ENCODE measurements around the gene CDIPT. TPM values are rescaled to one million over a fixed set of nuclear protein-coding genes. Genes with fewer than 3 reads are reported as not detected.

Gene CDIPT
- total and polyA plus RNA-seq, 9 donors, result 29.0 to 52.8 (median 43.7) TPM

GRCh38 chr16:29820271-29820701 lies 42.7 kb downstream of the CDIPT start, which contains the start of gene MVP:
MVP (plus strand) TSS chr16:29820462; CDS start chr16:29830550, 10,088 bp downstream.
- WGBS (ENCODE audit: insufficient coverage), result 0% methylated on average over 2 of the region's 4 CpGs
- Histone ChIP-seq H3K27ac (ENCODE audit: low read length) (peak within 1 kb of the TSS; percentile 92), H3K36me3 (ENCODE audit: control insufficient read depth, insufficient read depth, low read length) (peaks cover 29% of the 10 kb centered on the region), H3K9me3 (replicated peaks; ENCODE audit: control insufficient read depth, low read depth, low read length) (no peaks in the 10 kb centered on the region), H3K27me3 (ENCODE audit: control insufficient read depth, insufficient read depth, low read length) (no peaks in the 10 kb centered on the region), H3K4me1 (ENCODE audit: control insufficient read depth, insufficient read depth, low read length) (peaks cover 58% of the 10 kb centered on the region), H3K4me3 (ENCODE audit: low read length) (peak within 1 kb of the TSS; percentile 57)
- DNase-seq, result peak; percentile 88

DNA sequence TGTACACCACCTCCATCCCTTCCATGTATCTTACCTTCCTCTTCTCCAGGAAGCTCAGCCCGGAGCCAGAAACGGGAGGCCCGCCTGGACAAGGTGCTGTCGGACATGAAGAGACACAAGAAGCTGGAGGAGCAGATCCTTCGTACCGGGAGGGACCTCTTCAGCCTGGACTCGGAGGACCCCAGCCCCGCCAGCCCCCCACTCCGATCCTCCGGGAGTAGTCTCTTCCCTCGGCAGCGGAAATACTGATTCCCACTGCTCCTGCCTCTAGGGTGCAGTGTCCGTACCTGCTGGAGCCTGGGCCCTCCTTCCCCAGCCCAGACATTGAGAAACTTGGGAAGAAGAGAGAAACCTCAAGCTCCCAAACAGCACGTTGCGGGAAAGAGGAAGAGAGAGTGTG lies 43.5 kb downstream of the CDIPT start:
- Histone ChIP-seq H3K4me1 (ENCODE audit: control insufficient read depth, insufficient read depth, low read length) (peaks cover 60% of the 10 kb centered on the region), H3K9me3 (replicated peaks; ENCODE audit: control insufficient read depth, low read depth, low read length) (no peaks in the 10 kb centered on the region), H3K4me3 (ENCODE audit: low read length) (no peak overlapping the region), H3K36me3 (ENCODE audit: control insufficient read depth, insufficient read depth, low read length) (peaks cover 29% of the 10 kb centered on the region), H3K27me3 (ENCODE audit: control insufficient read depth, insufficient read depth, low read length) (no peaks in the 10 kb centered on the region), H3K27ac (ENCODE audit: low read length) (no peak overlapping the region)
- no peak for DNase-seq
- WGBS (ENCODE audit: insufficient coverage), result 70% methylated on average over 9 of the region's 15 CpGs

- Histone ChIP-seq H3K4me1 (ENCODE audit: control insufficient read depth, insufficient read depth, low read length) (peaks cover 67% of the 10 kb centered on the region), H3K4me3 (ENCODE audit: low read length) (no peak overlapping the region), H3K36me3 (ENCODE audit: control insufficient read depth, insufficient read depth, low read length) (peaks cover 29% of the 10 kb centered on the region), H3K9me3 (replicated peaks; ENCODE audit: control insufficient read depth, low read depth, low read length) (no peaks in the 10 kb centered on the region), H3K27me3 (ENCODE audit: control insufficient read depth, insufficient read depth, low read length) (no peaks in the 10 kb centered on the region), H3K27ac (ENCODE audit: low read length) (no peak overlapping the region)
- DNase-seq, result no peak
- 89% methylated on average over 3 of the region's 4 CpGs for WGBS (ENCODE audit: insufficient coverage)
Observed at GRCh38 chr16:29818082-29818481, 44.9 kb downstream of the CDIPT start.

- H3K4me3 ChIP-seq (ENCODE audit: low read length), result peak overlapping the region; percentile 95
- no peaks in the 10 kb centered on the region for H3K9me3 ChIP-seq (replicated peaks; ENCODE audit: control insufficient read depth, low read depth, low read length)
- H3K36me3 ChIP-seq (ENCODE audit: control insufficient read depth, insufficient read depth, low read length), result peaks cover 24% of the 10 kb centered on the region
- H3K27me3 ChIP-seq (ENCODE audit: control insufficient read depth, insufficient read depth, low read length), result peaks cover 2% of the 10 kb centered on the region
- peak; percentile 67 for DNase-seq
- under 1% methylated on average over 24 of the region's 37 CpGs for WGBS (ENCODE audit: insufficient coverage)
- peak overlapping the region; percentile 97 for H3K27ac ChIP-seq (ENCODE audit: low read length)
- H3K4me1 ChIP-seq (ENCODE audit: control insufficient read depth, insufficient read depth, low read length), result peaks cover 72% of the 10 kb centered on the region
Observed at GRCh38 chr16:29816694-29817441, 46.2 kb downstream of the CDIPT start.

DNA sequence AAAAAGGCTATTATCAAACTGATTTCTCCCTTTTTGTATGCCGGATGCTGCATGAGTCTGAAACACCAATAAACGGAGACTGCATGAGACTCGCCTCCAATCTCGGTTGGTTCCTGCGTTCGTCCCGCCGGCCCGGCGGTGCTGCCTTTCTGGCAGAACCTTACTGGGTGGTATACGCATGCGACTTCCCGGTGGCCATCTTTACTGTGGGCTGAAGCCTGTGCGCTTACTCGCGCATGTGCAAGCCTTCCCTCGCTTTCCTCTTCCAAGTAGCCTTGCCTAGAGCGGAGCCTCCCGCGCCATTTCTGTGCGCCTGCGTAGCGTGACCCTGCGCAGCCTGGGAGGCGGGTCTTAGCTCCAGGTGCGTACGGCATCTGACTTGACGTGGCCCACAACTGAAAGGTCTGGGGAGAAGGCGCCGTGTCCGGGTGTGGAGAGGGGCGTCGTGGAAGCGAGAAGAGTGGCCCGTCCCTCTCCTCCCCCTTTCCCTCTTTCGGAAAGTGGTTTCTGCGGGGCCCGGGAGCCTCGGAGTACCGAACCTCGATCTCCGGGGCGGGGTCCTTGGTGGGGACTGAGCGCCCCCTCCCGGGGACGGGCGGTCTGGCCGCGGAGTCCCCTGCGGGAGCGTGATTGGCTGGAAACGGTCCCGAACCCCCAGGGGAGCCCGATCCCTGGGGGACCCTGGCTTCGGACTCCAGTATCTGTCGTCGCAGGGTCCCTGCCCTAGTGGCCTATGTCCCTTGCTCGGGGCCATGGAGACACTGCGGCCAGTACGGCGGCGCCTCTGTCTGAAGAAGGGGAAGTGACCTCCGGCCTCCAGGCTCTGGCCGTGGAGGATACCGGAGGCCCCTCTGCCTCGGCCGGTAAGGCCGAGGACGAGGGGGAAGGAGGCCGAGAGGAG lies 47.0 kb downstream of the CDIPT start, which contains the start of gene PAGR1:
PAGR1 (plus strand) TSS at position 360 of the 901 bp plus-strand sequence; CDS start at position 734, 374 bp downstream.
- Histone ChIP-seq H3K4me3 (ENCODE audit: low read length) (peak within 1 kb of the TSS; percentile 95), H3K27me3 (ENCODE audit: control insufficient read depth, insufficient read depth, low read length) (peaks cover 2% of the 10 kb centered on the region), H3K4me1 (ENCODE audit: control insufficient read depth, insufficient read depth, low read length) (peaks cover 72% of the 10 kb centered on the region), H3K9me3 (replicated peaks; ENCODE audit: control insufficient read depth, low read depth, low read length) (no peaks in the 10 kb centered on the region), H3K36me3 (ENCODE audit: control insufficient read depth, insufficient read depth, low read length) (peaks cover 24% of the 10 kb centered on the region), H3K27ac (ENCODE audit: low read length) (peak within 1 kb of the TSS; percentile 97)
- under 1% methylated on average over 46 of the region's 70 CpGs for WGBS (ENCODE audit: insufficient coverage)
- DNase-seq, result peak; percentile 100

DNA sequence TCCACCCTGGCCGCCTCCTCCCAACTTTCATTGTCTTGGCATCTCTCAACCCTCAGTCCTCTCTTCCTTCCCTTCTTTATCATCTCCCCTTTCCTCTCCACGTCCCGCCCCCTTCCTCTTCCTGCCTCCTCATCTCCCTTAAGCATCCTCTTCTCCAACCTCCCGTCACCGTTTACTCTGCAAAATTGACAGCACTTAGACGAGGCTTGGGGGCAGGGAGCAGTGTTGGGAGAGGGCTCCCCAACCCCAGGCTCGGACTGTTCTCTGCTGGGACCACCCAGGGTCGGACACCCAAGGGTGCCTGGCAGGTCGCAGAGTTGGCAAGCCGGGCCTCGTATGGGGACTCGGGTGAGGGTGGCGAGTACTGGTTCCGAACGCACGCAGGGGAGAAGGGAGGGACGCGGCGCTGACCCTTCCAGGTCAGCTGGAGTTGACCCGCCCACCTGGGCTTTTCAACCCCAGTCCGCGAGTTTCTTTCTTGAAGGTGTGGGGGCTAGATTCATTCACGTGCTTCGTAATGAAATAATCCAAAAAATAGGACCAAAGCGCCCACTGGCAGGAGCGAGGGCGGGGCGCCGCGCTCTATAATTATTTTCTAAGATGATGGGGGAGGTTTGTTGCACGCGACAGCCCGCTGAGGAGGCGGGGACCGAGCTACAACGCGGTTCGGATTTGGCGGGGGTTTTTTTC lies 47.8 kb downstream of the CDIPT start:
- peak overlapping the region; percentile 97 for H3K27ac ChIP-seq (ENCODE audit: low read length)
- H3K9me3 ChIP-seq (replicated peaks; ENCODE audit: control insufficient read depth, low read depth, low read length), result no peaks in the 10 kb centered on the region
- H3K36me3 ChIP-seq (ENCODE audit: control insufficient read depth, insufficient read depth, low read length), result peaks cover 29% of the 10 kb centered on the region
- H3K27me3 ChIP-seq (ENCODE audit: control insufficient read depth, insufficient read depth, low read length), result peaks cover 2% of the 10 kb centered on the region
- peaks cover 72% of the 10 kb centered on the region for H3K4me1 ChIP-seq (ENCODE audit: control insufficient read depth, insufficient read depth, low read length)
- H3K4me3 ChIP-seq (ENCODE audit: low read length), result peak overlapping the region; percentile 95
- WGBS (ENCODE audit: insufficient coverage), result 6% methylated on average over 12 of the region's 39 CpGs
- peak; percentile 65 for DNase-seq

DNA sequence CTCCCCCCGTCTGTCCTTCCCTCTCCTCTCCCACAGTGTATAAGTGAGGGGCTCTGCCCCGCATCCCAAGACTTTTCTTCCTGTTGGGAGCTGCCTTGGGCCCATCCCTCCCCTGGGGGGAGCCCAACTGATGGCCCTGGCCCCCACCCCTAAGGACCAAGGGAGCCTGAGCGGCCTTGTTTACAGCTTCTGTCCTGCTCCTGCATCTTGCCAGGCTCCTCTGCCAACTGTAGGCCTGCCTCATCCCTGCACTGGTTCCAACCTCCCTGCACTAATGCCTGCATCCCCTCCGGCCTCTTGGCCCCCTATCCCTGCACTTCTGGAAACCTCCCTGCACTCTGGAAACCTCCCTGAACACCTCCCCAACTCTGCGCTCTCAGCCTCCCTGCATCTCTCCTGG lies 48.4 kb downstream of the CDIPT start:
- peaks cover 32% of the 10 kb centered on the region for H3K36me3 ChIP-seq (ENCODE audit: control insufficient read depth, insufficient read depth, low read length)
- DNase-seq, result peak; percentile 35
- H3K9me3 ChIP-seq (replicated peaks; ENCODE audit: control insufficient read depth, low read depth, low read length), result no peaks in the 10 kb centered on the region
- 52% methylated on average over 5 of the region's 5 CpGs for WGBS (ENCODE audit: insufficient coverage)
- peaks cover 2% of the 10 kb centered on the region for H3K27me3 ChIP-seq (ENCODE audit: control insufficient read depth, insufficient read depth, low read length)
- peak overlapping the region; percentile 97 for H3K27ac ChIP-seq (ENCODE audit: low read length)
- H3K4me3 ChIP-seq (ENCODE audit: low read length), result no peak overlapping the region
- peaks cover 72% of the 10 kb centered on the region for H3K4me1 ChIP-seq (ENCODE audit: control insufficient read depth, insufficient read depth, low read length)

DNA sequence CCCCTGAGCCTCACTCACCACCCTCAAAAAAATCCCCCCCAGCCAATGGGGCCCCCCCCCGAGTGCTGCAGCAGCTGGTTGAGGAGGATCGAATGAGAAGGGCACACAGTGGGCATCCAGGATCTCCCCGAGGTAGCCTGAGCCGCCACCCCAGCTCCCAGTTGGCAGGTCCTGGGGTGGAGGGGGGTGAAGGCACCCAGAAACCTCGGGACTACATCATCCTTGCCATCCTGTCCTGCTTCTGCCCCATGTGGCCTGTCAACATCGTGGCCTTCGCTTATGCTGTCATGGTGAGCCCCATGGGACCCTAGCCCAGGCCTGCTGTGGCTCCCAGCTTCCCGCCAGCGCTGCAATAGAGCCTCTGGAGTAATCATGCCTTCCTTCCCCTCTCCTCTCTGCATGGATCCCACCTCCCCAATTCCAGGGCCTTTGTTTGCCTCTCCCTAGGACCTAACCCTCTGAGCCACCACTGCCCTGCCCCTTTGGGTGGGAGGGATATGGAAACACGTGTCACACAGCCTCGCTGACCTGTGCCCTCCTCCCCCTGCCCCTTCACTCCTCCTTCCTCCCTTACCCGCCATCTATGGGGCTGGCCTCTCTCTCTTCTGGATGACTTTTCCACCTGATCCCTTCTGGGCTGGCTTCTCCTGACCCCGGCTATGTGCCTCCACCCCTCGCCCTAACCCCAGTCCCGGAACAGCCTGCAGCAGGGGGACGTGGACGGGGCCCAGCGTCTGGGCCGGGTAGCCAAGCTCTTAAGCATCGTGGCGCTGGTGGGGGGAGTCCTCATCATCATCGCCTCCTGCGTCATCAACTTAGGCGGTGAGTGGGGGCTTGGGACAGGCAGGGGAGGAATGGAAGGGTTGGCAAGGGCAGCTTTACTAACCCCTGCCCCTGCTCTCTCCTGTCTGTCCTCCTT lies 49.1 kb downstream of the CDIPT start:
- peaks cover 32% of the 10 kb centered on the region for H3K36me3 ChIP-seq (ENCODE audit: control insufficient read depth, insufficient read depth, low read length)
- peak overlapping the region; percentile 51 for H3K27ac ChIP-seq (ENCODE audit: low read length)
- no peaks in the 10 kb centered on the region for H3K9me3 ChIP-seq (replicated peaks; ENCODE audit: control insufficient read depth, low read depth, low read length)
- no peak for DNase-seq
- H3K4me1 ChIP-seq (ENCODE audit: control insufficient read depth, insufficient read depth, low read length), result peaks cover 75% of the 10 kb centered on the region
- 40% methylated on average over 15 of the region's 24 CpGs for WGBS (ENCODE audit: insufficient coverage)
- H3K4me3 ChIP-seq (ENCODE audit: low read length), result peak overlapping the region; percentile 56
- H3K27me3 ChIP-seq (ENCODE audit: control insufficient read depth, insufficient read depth, low read length), result peaks cover 2% of the 10 kb centered on the region
